Stomach smooth muscle (tissue), 2 donors: ENCODE data around the gene DNAJB6.

Experiments used
- H3K27ac ChIP-seq: one replicate; pipeline ENCODE4 v1.7.0; 2013; ENCODE audit warnings: mild to moderate bottlenecking, low read length, inconsistent platforms
- H3K27me3 ChIP-seq, 2 donors: one replicate each; pipeline ENCODE4 v1.7.0; 2013; ENCODE audit warnings: low read length in 2 of 2; ENCODE audit not compliant: insufficient read depth in 2 of 2, control insufficient read depth in 1 of 2
- H3K36me3 ChIP-seq, 2 donors: one replicate each; pipeline ENCODE4 v1.7.0; 2013; ENCODE audit warnings: low read length in 2 of 2; ENCODE audit not compliant: control insufficient read depth in 2 of 2, insufficient read depth in 2 of 2
- H3K4me1 ChIP-seq: one replicate; pipeline ENCODE4 v1.7.0; 2013; ENCODE audit warnings: low read length; ENCODE audit not compliant: control insufficient read depth, insufficient read depth
- H3K4me3 ChIP-seq, 2 donors: one replicate each; pipeline ENCODE4 v1.7.0; 2013; ENCODE audit warnings: low read length in 2 of 2
- H3K9ac ChIP-seq, 2 donors: one replicate each; pipeline ENCODE4 v1.7.0; 2013; ENCODE audit warnings: low read length in 2 of 2, mild to moderate bottlenecking in 1 of 2
- H3K9me3 ChIP-seq, 2 donors: one replicate each; pipeline ENCODE4 v1.7.0; 2013; ENCODE audit warnings: low read length in 2 of 2; ENCODE audit not compliant: control insufficient read depth in 2 of 2
- donor health status: healthy.
- donor health status: Pancreatic carcinoma.

Gene DNAJB6

GRCh38 chr7:157386979-157387800 lies 50.4 kb downstream of the DNAJB6 start:
- Histone ChIP-seq H3K27ac (no peak overlapping the region), H3K36me3 (peaks cover 28% of the 10 kb centered on the region in 2 donors), H3K27me3 (no peaks in the 10 kb centered on the region), H3K9me3 (no peaks in the 10 kb centered on the region), H3K9ac (no peak overlapping the region), H3K4me3 (no peak overlapping the region), H3K4me1 (peaks cover 12% of the 10 kb centered on the region)

- Histone ChIP-seq H3K4me3 (no peak overlapping the region), H3K4me1 (peaks cover 12% of the 10 kb centered on the region), H3K9ac (no peak overlapping the region), H3K9me3 (no peaks in the 10 kb centered on the region), H3K36me3 (peaks cover 19 to 27% of the 10 kb centered on the region in 2 donors), H3K27ac (no peak overlapping the region), H3K27me3 (no peaks in the 10 kb centered on the region)
Measured at GRCh38 chr7:157388301-157388700, 51.5 kb downstream of the DNAJB6 start.

- no peak overlapping the region for H3K27ac ChIP-seq
- H3K9ac ChIP-seq: no peak overlapping the region
- no peaks in the 10 kb centered on the region for H3K27me3 ChIP-seq
- no peaks in the 10 kb centered on the region for H3K9me3 ChIP-seq
- H3K36me3 ChIP-seq: peaks cover 13 to 18% of the 10 kb centered on the region in 2 donors
- no peak overlapping the region for H3K4me3 ChIP-seq
- H3K4me1 ChIP-seq: peaks cover 12% of the 10 kb centered on the region
Measured at GRCh38 chr7:157389951-157390730, 53.3 kb downstream of the DNAJB6 start.

DNA sequence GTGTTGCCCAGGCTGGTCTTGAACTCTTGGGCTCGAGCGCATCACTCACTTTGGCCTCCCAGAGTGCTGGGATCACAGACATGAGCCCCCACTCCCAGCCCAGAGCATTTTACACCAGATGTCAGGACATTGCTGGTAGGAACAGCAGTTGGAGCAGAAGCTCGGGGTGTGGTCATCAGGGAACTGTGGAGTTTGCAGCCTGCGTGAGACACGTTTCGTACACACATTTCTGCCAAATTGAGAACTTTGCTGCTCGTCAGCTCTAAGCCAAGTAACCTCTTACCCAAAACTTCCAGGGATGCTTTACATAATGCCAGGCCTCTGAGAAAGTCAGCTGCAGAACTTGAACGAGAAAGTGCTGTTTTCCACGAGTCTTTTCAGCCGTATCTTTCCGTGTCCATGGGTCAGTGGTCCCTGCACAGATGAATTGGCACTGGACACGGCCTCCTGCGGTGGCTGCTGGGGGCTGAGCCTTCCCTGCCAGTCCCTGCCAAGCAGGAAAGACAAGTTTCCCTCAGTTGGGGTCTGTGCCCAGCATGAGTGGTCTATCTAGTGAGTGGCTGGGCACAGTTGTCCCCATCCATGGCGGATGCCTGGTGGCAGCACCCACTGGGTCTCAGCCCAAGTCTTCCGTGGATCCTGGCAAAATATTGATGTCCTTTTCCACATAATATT lies 54.4 kb downstream of the DNAJB6 start:
- H3K36me3 ChIP-seq: peaks cover 10 to 17% of the 10 kb centered on the region in 2 donors
- no peak overlapping the region for H3K9ac ChIP-seq
- H3K4me3 ChIP-seq: no peak overlapping the region
- H3K9me3 ChIP-seq: no peaks in the 10 kb centered on the region
- H3K27ac ChIP-seq: no peak overlapping the region
- no peaks in the 10 kb centered on the region for H3K27me3 ChIP-seq
- peaks cover 12% of the 10 kb centered on the region for H3K4me1 ChIP-seq

GRCh38 chr7:157392256-157393037 lies 55.6 kb downstream of the DNAJB6 start:
- peaks cover 6% of the 10 kb centered on the region for H3K4me1 ChIP-seq
- H3K27me3 ChIP-seq: no peaks in the 10 kb centered on the region
- no peaks in the 10 kb centered on the region for H3K9me3 ChIP-seq
- H3K4me3 ChIP-seq: no peak overlapping the region
- H3K27ac ChIP-seq: no peak overlapping the region
- peaks cover 14 to 21% of the 10 kb centered on the region in 2 donors for H3K36me3 ChIP-seq
- no peak overlapping the region for H3K9ac ChIP-seq

GRCh38 chr7:157394246-157395191 lies 57.7 kb downstream of the DNAJB6 start:
- no peaks in the 10 kb centered on the region for H3K27me3 ChIP-seq
- no peak overlapping the region for H3K4me3 ChIP-seq
- no peaks in the 10 kb centered on the region for H3K9me3 ChIP-seq
- peaks cover 10% of the 10 kb centered on the region for H3K4me1 ChIP-seq
- no peak overlapping the region for H3K27ac ChIP-seq
- H3K9ac ChIP-seq: no peak overlapping the region
- H3K36me3 ChIP-seq: peaks cover 14 to 21% of the 10 kb centered on the region in 2 donors

- Histone ChIP-seq H3K36me3 (peaks cover 11 to 19% of the 10 kb centered on the region in 2 donors), H3K9ac (no peak overlapping the region), H3K27me3 (no peaks in the 10 kb centered on the region), H3K27ac (no peak overlapping the region), H3K9me3 (no peaks in the 10 kb centered on the region), H3K4me3 (no peak overlapping the region), H3K4me1 (peaks cover 10% of the 10 kb centered on the region)
Measured at GRCh38 chr7:157395206-157395605, 58.4 kb downstream of the DNAJB6 start.

- peaks cover 4% of the 10 kb centered on the region for H3K4me1 ChIP-seq
- no peak overlapping the region for H3K9ac ChIP-seq
- no peaks in the 10 kb centered on the region for H3K27me3 ChIP-seq
- H3K27ac ChIP-seq: no peak overlapping the region
- no peak overlapping the region for H3K4me3 ChIP-seq
- no peaks in the 10 kb centered on the region for H3K9me3 ChIP-seq
- H3K36me3 ChIP-seq: peaks cover 5 to 14% of the 10 kb centered on the region in 2 donors
Measured at GRCh38 chr7:157396316-157397035, 59.7 kb downstream of the DNAJB6 start.

DNA sequence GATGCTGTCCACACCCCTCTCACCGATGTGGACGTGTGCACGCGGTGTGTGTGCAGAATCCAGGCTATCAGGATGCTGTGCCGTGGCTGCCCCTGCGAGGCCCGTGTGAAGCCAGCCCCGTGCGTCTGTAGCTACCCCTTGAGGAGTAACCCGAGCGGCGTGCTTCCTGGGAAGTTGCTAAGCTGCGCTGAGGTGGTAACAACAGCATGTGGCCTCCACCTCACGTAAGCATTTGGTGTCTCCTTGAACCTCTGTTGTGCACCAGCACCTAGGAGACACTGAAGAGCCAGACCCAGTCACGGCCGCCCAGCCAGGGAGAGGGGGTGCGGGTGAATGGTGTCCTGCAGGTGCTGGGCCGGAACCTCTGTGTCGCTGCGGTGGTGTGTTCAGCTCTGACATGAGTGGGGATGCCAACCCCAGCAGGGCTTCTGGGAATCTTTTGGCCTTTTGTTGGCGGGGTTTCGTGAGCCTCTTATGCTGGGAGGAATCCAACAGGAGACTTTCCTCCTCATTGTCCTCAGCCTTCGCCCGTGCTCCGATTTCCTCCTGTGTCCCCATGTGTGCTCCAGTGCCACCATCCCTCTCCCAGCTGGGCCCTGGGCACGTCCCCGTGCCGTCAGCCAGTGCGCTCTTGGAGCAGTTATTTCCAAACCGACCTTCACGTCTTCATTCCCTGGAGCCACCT lies 60.4 kb downstream of the DNAJB6 start:
- no peak overlapping the region for H3K4me3 ChIP-seq
- peaks cover 4 to 12% of the 10 kb centered on the region in 2 donors for H3K36me3 ChIP-seq
- peaks cover 4% of the 10 kb centered on the region for H3K4me1 ChIP-seq
- no peaks in the 10 kb centered on the region for H3K27me3 ChIP-seq
- no peak overlapping the region for H3K27ac ChIP-seq
- no peaks in the 10 kb centered on the region for H3K9me3 ChIP-seq
- no peak overlapping the region for H3K9ac ChIP-seq
